Spinal cord (tissue), 10 donors: ENCODE results near the gene SVEP1. TPM values are rescaled to one million over a fixed set of nuclear protein-coding genes. Genes with fewer than 3 reads are reported as not detected.
"Not testable (repeated sequence)": the region's sequence is repeated elsewhere in the genome, so short reads cannot be mapped to it uniquely, and the experiment has no call there.

Experiments
- DNase-seq, 6 donors: peaks; one replicate each; pipeline versions ENCODE4 v3.0.0 to v3.0.0-alpha.2; 2013 to 2015; ENCODE audit warnings: low spot score in 6 of 6, low read depth in 4 of 6
- H3K27ac ChIP-seq: one replicate; pipeline ENCODE4 v1.5.1; 2013; ENCODE audit warnings: low read depth, low read length, control low read depth
- H3K27me3 ChIP-seq: one replicate; pipeline ENCODE4 v1.6.1; 2013; ENCODE audit warnings: low read length; ENCODE audit not compliant: control insufficient read depth, insufficient read depth
- H3K36me3 ChIP-seq: one replicate; pipeline ENCODE4 v1.6.1; 2013; ENCODE audit warnings: low read length; ENCODE audit not compliant: control insufficient read depth, insufficient read depth
- H3K4me1 ChIP-seq: one replicate; pipeline ENCODE4 v1.6.1; 2013; ENCODE audit warnings: low read length; ENCODE audit not compliant: control insufficient read depth, insufficient read depth
- H3K4me3 ChIP-seq: one replicate; pipeline ENCODE4 v1.5.1; 2013; ENCODE audit warnings: low read depth, low read length, control low read depth
- H3K9me3 ChIP-seq: one replicate; pipeline ENCODE4 v1.6.1; 2013; ENCODE audit warnings: low read length; ENCODE audit not compliant: control insufficient read depth, insufficient read depth
- WGBS: methylation state at CpG from one replicate; pipeline ENCODE4 v1.1.5; 2013; ENCODE audit warnings: missing lambda C conversion rate; ENCODE audit not compliant: insufficient coverage; 5-methylcytosine and 5-hydroxymethylcytosine counted together
- polyA plus RNA-seq, 2 donors: library from polyadenylated mRNA; unstranded; fragments of 120-200 nt; gene quantifications; one replicate each; pipeline ENCODE4 v1.2.1, GENCODE V29; 2013; ENCODE audit not compliant: insufficient read length in 2 of 2
- total RNA-seq, 2 donors: library from RNA; depleted of rRNA in 1 of 2; stranded (reverse); fragments of 120-200 nt in 1 of 2; fragments of >200 nt in 1 of 2; gene quantifications; one replicate each; pipeline versions ENCODE4 v1.2.3 to v1.2.4, GENCODE V29; 2013 to 2014
- donor health status: healthy.

Gene SVEP1
- total and polyA plus RNA-seq, 4 donors = 3.0 to 10.9 (median 5.3) TPM

DNA sequence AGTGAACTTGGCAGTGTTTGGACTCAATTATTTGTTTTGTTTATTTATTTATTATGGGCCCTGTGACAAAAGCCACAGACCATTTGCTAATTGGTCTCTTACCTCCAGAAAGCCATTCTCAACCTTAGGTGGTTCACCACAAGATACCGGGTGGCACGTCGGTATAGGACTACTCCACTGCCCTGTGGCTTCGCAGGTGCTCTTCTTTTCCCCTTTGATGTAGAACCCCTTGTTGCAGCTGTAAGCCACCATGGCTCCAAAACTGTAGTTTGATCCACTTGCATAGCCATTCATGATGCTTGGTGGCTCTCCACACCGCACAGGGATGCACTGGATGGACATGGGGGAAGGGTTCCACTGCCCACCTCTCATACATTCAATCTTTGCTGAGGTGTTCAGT is 168.6 kb downstream of the SVEP1 start:
- H3K4me1 ChIP-seq = no peaks in the 10 kb centered on the region
- H3K27me3 ChIP-seq = no peaks in the 10 kb centered on the region
- no peaks in the 10 kb centered on the region for H3K36me3 ChIP-seq
- 98% methylated on average over 5 of the region's 5 CpGs for WGBS
- no peak for DNase-seq
- H3K9me3 ChIP-seq = no peaks in the 10 kb centered on the region
- H3K27ac ChIP-seq = no peak overlapping the region
- no peak overlapping the region for H3K4me3 ChIP-seq

DNA sequence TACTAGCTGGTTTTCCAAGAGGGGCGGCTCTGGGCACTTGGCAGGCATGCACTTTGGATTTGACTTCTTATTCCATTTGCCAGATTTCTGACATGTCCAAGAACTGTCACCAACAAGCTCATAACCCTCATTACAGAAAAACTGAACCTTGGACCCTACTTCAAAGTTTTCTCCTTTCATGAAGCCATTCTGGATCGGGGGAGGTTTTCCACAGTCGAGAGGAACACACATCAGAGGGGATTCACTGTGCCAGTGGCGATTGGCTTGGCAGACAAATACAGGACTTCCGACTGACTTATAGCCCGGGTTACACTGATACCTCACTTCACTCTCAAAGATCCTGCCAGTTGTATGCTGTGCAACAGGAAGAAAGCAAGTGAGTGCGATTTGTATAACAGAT is 170.9 kb downstream of the SVEP1 start:
- Histone ChIP-seq H3K27ac (no peak overlapping the region), H3K4me3 (no peak overlapping the region), H3K9me3 (no peaks in the 10 kb centered on the region), H3K27me3 (no peaks in the 10 kb centered on the region), H3K36me3 (no peaks in the 10 kb centered on the region), H3K4me1 (no peaks in the 10 kb centered on the region)
- no peak for DNase-seq
- 92% methylated on average over 3 of the region's 7 CpGs for WGBS

DNA sequence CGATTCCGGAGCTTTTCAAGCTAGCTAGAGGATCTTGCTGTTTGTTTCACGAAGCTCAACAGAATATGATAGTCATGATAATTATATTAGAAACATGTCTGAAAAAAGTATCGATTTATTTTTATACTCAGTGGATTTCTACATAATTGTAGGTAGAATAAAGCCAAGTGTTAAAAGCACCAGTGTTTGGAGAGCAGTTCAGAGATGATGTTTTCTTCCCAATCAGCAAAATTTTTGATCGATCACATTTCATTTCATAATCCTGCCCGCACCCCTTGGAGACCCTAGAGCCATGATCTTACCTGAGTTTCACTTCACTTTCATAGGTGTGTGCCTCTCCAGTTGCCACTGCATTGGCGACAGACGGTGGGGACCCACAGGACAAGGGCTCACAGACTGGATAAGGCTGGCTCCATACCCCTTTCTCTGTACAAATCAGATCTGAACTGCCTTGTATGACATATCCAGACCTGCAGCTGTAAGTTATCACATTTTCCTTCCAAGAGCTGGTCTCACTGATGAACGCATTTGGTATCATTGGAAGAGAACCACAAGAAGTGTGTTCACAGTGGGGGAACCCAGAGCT is 173.6 kb downstream of the SVEP1 start:
- Histone ChIP-seq H3K4me3 (no peak overlapping the region), H3K9me3 (no peaks in the 10 kb centered on the region), H3K4me1 (no peaks in the 10 kb centered on the region), H3K27me3 (no peaks in the 10 kb centered on the region), H3K36me3 (no peaks in the 10 kb centered on the region), H3K27ac (no peak overlapping the region)
- no peak for DNase-seq
- WGBS = 96% methylated on average over 5 of the region's 9 CpGs

DNA sequence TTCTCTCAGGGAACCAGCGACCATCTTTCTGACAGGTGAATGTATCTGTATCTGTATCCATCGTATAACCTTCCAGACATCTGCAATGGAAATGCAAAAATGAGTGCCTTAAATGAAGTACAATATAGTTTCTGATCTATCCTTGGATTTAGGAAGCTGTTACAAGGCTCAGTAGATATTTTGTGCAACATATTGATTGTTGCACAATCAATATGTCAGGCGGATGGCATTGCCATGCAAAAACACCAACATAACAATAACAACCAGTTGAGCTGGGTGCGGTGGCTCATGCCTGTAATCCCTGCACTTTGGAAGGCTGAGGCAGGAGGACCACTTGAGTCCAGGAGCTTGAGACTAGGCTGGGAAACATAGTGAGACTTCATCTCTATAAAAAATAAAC is 175.1 kb downstream of the SVEP1 start:
- Histone ChIP-seq H3K27me3 (no peaks in the 10 kb centered on the region), H3K9me3 (no peaks in the 10 kb centered on the region), H3K36me3 (no peaks in the 10 kb centered on the region), H3K27ac (no peak overlapping the region), H3K4me3 (no peak overlapping the region), H3K4me1 (no peaks in the 10 kb centered on the region)
- DNase-seq = no peak
- WGBS = 100% methylated on average over 1 of the region's 4 CpGs

DNA sequence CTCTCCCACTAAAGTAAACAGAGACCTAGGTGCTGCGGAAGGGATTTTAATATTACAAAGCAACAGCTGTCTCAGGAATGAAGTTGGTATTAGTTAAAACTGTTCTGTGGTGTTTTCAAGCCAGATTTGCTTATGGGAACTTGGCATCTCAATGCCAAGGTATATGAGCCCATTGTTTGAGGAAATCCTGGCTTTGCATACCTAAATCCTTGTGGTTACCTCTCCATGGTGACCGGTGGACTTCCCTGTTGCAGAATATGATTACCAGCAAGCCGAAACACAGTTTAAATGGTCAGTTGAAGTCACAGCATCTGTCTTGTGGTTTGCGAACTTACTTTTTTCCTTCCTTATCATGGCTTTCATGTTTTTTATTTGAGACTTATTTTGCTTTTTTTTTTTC is 179.6 kb downstream of the SVEP1 start:
- H3K4me1 ChIP-seq = no peaks in the 10 kb centered on the region
- WGBS = 89% methylated on average over 2 of the region's 4 CpGs
- no peaks in the 10 kb centered on the region for H3K36me3 ChIP-seq
- DNase-seq = no peak
- H3K4me3 ChIP-seq = no peak overlapping the region
- no peaks in the 10 kb centered on the region for H3K9me3 ChIP-seq
- no peaks in the 10 kb centered on the region for H3K27me3 ChIP-seq
- no peak overlapping the region for H3K27ac ChIP-seq

DNA sequence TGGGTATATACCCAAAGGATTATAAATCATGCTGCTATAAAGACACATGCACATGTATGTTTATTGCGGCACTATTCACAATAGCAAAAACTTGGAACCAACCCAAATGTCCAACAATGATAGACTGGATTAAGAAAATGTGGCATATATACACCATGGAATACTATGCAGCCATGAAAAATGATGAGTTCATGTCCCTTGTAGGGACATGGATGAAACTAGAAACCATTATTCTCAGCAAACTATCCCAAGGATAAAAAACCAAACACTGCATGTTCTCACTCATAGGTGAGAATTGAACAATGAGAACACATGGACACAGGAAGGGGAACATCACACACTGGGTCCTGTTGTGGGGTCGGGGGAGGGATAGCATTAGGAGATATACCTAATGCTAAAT is 180.5 kb downstream of the SVEP1 start:
- DNase-seq, H3K9me3 ChIP-seq, H3K27ac ChIP-seq, H3K4me3 ChIP-seq, H3K36me3 ChIP-seq, H3K27me3 ChIP-seq, H3K4me1 ChIP-seq: not testable (repeated sequence)
- WGBS = no CpG with 5 or more reads among the region's 2 CpGs

DNA sequence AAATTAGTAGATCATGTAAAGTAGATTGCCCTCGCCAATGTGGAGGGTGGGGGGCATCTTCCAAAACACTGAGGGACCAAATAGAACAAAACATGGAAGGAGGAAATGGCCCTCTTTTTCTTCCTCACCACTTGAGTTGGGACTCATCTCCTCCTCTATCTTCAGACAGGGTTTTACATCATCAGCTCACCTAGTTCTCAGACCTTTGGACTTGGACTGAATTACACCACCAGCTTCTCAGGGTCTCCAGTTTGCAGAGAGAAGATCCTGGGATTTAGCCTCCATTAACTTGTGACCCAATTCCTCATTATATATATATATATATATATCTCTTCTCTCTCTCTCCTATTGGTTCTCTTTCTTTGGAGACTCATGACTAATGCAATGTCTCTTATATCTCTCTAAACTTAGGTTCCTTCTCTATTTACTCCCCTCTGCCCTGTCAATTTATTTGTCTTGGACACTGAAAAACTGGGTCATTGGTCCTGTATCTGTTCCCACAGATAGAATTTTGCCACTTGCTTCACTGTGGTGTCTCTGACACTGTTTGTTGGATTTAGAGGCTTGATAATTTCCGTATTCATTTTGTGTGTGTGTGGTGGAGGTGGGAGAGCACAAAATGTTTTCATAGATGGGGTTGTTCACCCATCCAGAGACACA is 187.6 kb downstream of the SVEP1 start:
- Histone ChIP-seq H3K4me1 (no peaks in the 10 kb centered on the region), H3K4me3 (no peak overlapping the region), H3K36me3 (peaks cover 2% of the 10 kb centered on the region), H3K27ac (no peak overlapping the region), H3K27me3 (no peaks in the 10 kb centered on the region), H3K9me3 (no peaks in the 10 kb centered on the region)
- WGBS = no CpG with 5 or more reads among the region's 2 CpGs
- no peak for DNase-seq

DNA sequence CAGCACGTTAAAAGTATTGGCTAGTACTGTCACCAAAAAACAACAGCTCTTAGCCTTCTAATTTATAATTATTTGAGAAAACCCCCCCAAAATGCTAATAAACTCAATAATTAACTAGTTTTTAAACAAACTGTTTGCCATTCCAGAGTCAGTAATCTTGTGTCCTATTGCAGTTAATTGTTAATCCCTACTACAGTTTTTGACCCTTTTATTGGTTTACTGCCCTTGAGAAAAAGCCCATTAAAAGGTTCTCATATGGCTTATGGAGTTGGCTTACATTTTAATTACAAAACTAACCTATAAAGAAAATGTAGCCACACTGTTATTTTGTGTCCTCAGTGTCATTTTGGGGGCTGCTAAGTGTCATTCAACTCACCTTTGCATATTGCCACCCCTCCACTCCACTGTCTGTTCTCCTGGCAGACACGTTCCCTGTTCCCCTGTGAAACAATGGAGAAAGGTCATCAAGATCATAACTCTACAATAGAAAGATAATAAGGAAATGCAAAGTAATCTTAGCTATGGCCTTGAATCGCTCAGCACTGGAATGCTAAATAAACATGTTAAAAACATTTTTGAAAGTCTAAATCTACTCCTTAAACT is 190.3 kb downstream of the SVEP1 start:
- no peaks in the 10 kb centered on the region for H3K27me3 ChIP-seq
- H3K4me1 ChIP-seq = no peaks in the 10 kb centered on the region
- no CpG with 5 or more reads among the region's 3 CpGs for WGBS
- peaks cover 2% of the 10 kb centered on the region for H3K36me3 ChIP-seq
- no peak for DNase-seq
- H3K9me3 ChIP-seq = no peaks in the 10 kb centered on the region
- no peak overlapping the region for H3K4me3 ChIP-seq
- H3K27ac ChIP-seq = no peak overlapping the region

DNA sequence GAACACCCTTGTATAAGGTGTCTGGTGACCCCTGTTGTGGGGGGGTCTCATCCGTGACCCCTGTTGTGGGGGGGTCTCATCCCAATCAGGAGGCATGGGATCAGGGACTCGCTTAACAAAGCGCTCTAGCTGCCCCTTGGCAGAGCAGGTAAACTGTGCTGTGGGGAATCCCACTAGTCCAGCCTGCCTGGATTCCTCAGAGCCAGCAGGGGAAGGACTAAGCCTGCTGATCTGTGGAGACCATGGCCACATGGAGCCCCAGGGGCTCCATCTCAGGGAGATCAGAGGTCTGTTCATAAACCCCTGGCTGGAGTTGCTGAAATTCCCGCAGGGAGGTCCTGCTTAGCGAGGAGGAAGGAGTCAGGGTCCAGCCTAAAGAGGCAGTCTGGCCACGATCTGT is 196.1 kb downstream of the SVEP1 start:
- H3K9me3 ChIP-seq = no peaks in the 10 kb centered on the region
- H3K27ac ChIP-seq = no peak overlapping the region
- H3K36me3 ChIP-seq = no peaks in the 10 kb centered on the region
- 87% methylated on average over 6 of the region's 6 CpGs for WGBS
- H3K4me3 ChIP-seq = no peak overlapping the region
- no peaks in the 10 kb centered on the region for H3K27me3 ChIP-seq
- DNase-seq = no peak
- no peaks in the 10 kb centered on the region for H3K4me1 ChIP-seq

DNA sequence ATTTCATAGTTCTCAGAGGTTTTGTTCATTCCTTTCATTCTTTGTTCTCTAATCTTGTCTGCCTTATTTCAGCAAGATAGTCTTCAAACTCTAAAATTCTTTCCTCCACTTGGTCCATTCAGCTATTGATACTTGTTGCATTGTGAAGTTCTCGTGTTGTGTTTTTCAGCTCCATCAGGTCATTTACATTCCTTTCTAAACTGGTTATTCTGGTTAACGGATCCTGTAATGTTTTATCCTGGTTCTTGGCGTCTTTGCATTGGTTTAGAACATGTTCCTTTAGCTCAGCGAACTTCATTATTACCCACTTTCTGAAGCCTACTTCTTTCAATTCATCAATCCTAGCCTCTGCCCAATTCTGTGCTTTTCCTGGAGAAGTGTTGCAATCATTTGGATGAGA is 196.8 kb downstream of the SVEP1 start:
- no peaks in the 10 kb centered on the region for H3K4me1 ChIP-seq
- H3K4me3 ChIP-seq = no peak overlapping the region
- H3K9me3 ChIP-seq = no peaks in the 10 kb centered on the region
- DNase-seq = no peak
- H3K36me3 ChIP-seq = no peaks in the 10 kb centered on the region
- no peak overlapping the region for H3K27ac ChIP-seq
- no peaks in the 10 kb centered on the region for H3K27me3 ChIP-seq
- 92% methylated on average over 2 of the region's 4 CpGs for WGBS
